NAMALWA (cell line): ENCODE measurements around the gene PCDHGA3.
"Not testable (repeated sequence)": the region's sequence is repeated elsewhere in the genome, so short reads cannot be mapped to it uniquely, and the experiment has no call there.

ENCODE experiments used
- DNase-seq: peaks from one replicate; pipeline ENCODE4 v3.0.0-alpha.2; 2015; ENCODE audit warnings: low spot score

The PCDHGA3 gene

GRCh38 chr5:141382469-141383294 is 39.1 kb downstream of the PCDHGA3 start, which contains the start of gene PCDHGA7:
Gene PCDHGA7 (plus strand): TSS chr5:141382742. CDS start chr5:141382900, 158 bp downstream.
- no peak for DNase-seq

GRCh38 chr5:141383345-141383744 is 39.7 kb downstream of the PCDHGA3 start:
- no peak for DNase-seq

- DNase-seq: no peak
These were observed 41.0 kb downstream of the PCDHGA3 start for GRCh38 chr5:141384471-141385267.

GRCh38 chr5:141387557-141388311 is 44.1 kb downstream of the PCDHGA3 start, which contains the start of gene PCDHGB4:
Gene PCDHGB4 (plus strand): TSS chr5:141387698. CDS start chr5:141387885, 187 bp downstream.
- DNase-seq: not testable (repeated sequence)

GRCh38 chr5:141388661-141389060 is 45.0 kb downstream of the PCDHGA3 start:
- DNase-seq: no peak

- no peak for DNase-seq
These were observed 45.8 kb downstream of the PCDHGA3 start for GRCh38 chr5:141389153-141390042.

GRCh38 chr5:141392429-141393198 is 49.0 kb downstream of the PCDHGA3 start, which contains the start of gene PCDHGA8:
Gene PCDHGA8 (plus strand): TSS chr5:141392633. CDS start chr5:141392814, 181 bp downstream.
- no peak for DNase-seq

GRCh38 chr5:141393267-141393666 is 49.6 kb downstream of the PCDHGA3 start:
- DNase-seq: no peak

- not testable (repeated sequence) for DNase-seq
These were observed 51.0 kb downstream of the PCDHGA3 start for GRCh38 chr5:141394401-141395187.
